Peyer's patch (tissue), 4 donors: ENCODE data around the gene CACNA2D2.

ENCODE experiments used
- CTCF ChIP-seq, 6 experiments: fragments of 450-650 bp in 4 of 6; fragments of 200-600 bp in 2 of 6; sonication (generic) in 1 of 6; IDR thresholded peaks; one replicate each; pipeline ENCODE4 v1.5.1; 2017 to 2019; ENCODE audit warnings: antibody characterized with exemption in 6 of 6, mild to moderate bottlenecking in 3 of 6, moderate library complexity in 1 of 6
- POLR2A ChIP-seq, 2 donors: fragments of 450-650 bp; IDR thresholded peaks; one replicate each; pipeline ENCODE4 v1.5.1; 2017; ENCODE audit warnings: antibody characterized with exemption in 2 of 2, mild to moderate bottlenecking in 2 of 2, moderate library complexity in 2 of 2

GRCh38 chr3:50551054-50551659, 47.7 kb upstream of the CACNA2D2 start:
- TF ChIP-seq CTCF (IDR thresholded peaks at IDR 0.05) (no peak), POLR2A (IDR thresholded peaks at IDR 0.05) (no peak)
